HG03469 (cell line): ENCODE data around the gene FAM210A.
"Not testable (repeated sequence)": the region's sequence is repeated elsewhere in the genome, so short reads cannot be mapped to it uniquely, and the experiment has no call there.

Source experiments
- ATAC-seq: cut with Tn5 transposase; IDR thresholded peaks from one replicate; pipeline ENCODE4 v1.9.1; 2021; ENCODE audit warnings: mild to moderate bottlenecking, moderate library complexity, moderate number of reproducible peaks; ENCODE audit not compliant: unreplicated experiment

The FAM210A gene

GRCh38 chr18:13710414-13710831, 15.9 kb downstream of the FAM210A start:
- ATAC-seq, result no peak

GRCh38 chr18:13703899-13704298, 22.5 kb downstream of the FAM210A start:
- no peak for ATAC-seq

GRCh38 chr18:13700153-13700552, 26.2 kb downstream of the FAM210A start:
- ATAC-seq, result no peak

- no peak for ATAC-seq
These were observed 29.4 kb downstream of the FAM210A start for GRCh38 chr18:13696961-13697360.

- not testable (repeated sequence) for ATAC-seq
These were observed 31.0 kb downstream of the FAM210A start for GRCh38 chr18:13695337-13695736.

GRCh38 chr18:13690060-13690459, 36.3 kb downstream of the FAM210A start:
- not testable (repeated sequence) for ATAC-seq

- no peak for ATAC-seq
These were observed 37.9 kb downstream of the FAM210A start for GRCh38 chr18:13688191-13689136.

GRCh38 chr18:13684546-13684945, 41.8 kb downstream of the FAM210A start:
- ATAC-seq, result no peak

GRCh38 chr18:13681701-13682100, 44.7 kb downstream of the FAM210A start:
- ATAC-seq, result no peak

- no peak for ATAC-seq
These were observed 45.7 kb downstream of the FAM210A start for GRCh38 chr18:13680612-13681011.

- not testable (repeated sequence) for ATAC-seq
These were observed 49.0 kb downstream of the FAM210A start for GRCh38 chr18:13677350-13677749.

GRCh38 chr18:13676471-13676870, 49.9 kb downstream of the FAM210A start:
- no peak for ATAC-seq

- no peak for ATAC-seq
These were observed 53.7 kb downstream of the FAM210A start for GRCh38 chr18:13672657-13673056.

- ATAC-seq, result no peak
These were observed 64.5 kb downstream of the FAM210A start for GRCh38 chr18:13661779-13662256.

- no peak for ATAC-seq
These were observed 65.1 kb downstream of the FAM210A start for GRCh38 chr18:13661051-13661778.

GRCh38 chr18:13660510-13660909, 65.8 kb downstream of the FAM210A start:
- ATAC-seq, result no peak

GRCh38 chr18:13658436-13659204, 67.7 kb downstream of the FAM210A start:
- no peak for ATAC-seq

- ATAC-seq, result no peak
These were observed 68.4 kb downstream of the FAM210A start for GRCh38 chr18:13657974-13658373.

- ATAC-seq, result no peak
These were observed 72.5 kb downstream of the FAM210A start for GRCh38 chr18:13653746-13654433.
